Karpas-422 (cell line): ENCODE results near the gene SGCA. TPM values are rescaled to one million over a fixed set of nuclear protein-coding genes. Genes with fewer than 3 reads are reported as not detected.

Experiments used
- DNase-seq: peaks from one replicate; pipeline ENCODE4 v3.0.0-alpha.2; 2015
- H2AFZ ChIP-seq: fragments of 200-600 bp; sonication (generic); 2 replicates; pipeline ENCODE4 v1.6.1; 2014; ENCODE audit warnings: antibody characterized with exemption, low read length, mixed read lengths
- H3K27ac ChIP-seq: fragments of 200-600 bp; sonication (generic); 2 replicates; pipeline ENCODE4 v1.5.1; 2014; ENCODE audit warnings: mild to moderate bottlenecking, low read length, moderate library complexity
- H3K27me3 ChIP-seq: fragments of 200-600 bp; sonication (generic); 2 replicates; pipeline ENCODE4 v1.6.1; 2014; ENCODE audit warnings: low read length, mixed read lengths
- H3K36me3 ChIP-seq: fragments of 200-600 bp; sonication (generic); 2 replicates; pipeline ENCODE4 v1.6.1; 2014; ENCODE audit warnings: low read length, mixed read lengths; ENCODE audit not compliant: insufficient read depth
- H3K4me1 ChIP-seq: fragments of 200-600 bp; sonication (generic); 2 replicates; pipeline ENCODE4 v1.6.1; 2014; ENCODE audit warnings: mild to moderate bottlenecking, low read length, mixed read lengths
- H3K4me2 ChIP-seq: fragments of 200-600 bp; sonication (generic); 2 replicates; pipeline ENCODE4 v1.6.1; 2014; ENCODE audit warnings: low read length, low read depth, mild to moderate bottlenecking; ENCODE audit not compliant: poor library complexity, severe bottlenecking
- H3K4me3 ChIP-seq: fragments of 200-600 bp; sonication (generic); 2 replicates; pipeline ENCODE4 v1.5.1; 2014; ENCODE audit warnings: mild to moderate bottlenecking, antibody characterized with exemption, low read length, mixed read lengths
- H3K79me2 ChIP-seq: fragments of 200-600 bp; sonication (generic); 2 replicates; pipeline ENCODE4 v1.6.1; 2014; ENCODE audit warnings: mild to moderate bottlenecking, low read length, mixed read lengths
- H3K9ac ChIP-seq: fragments of 200-600 bp; sonication (generic); 2 replicates; pipeline ENCODE4 v1.6.0; 2014; ENCODE audit warnings: low read length
- H3K9me2 ChIP-seq: fragments of 200-600 bp; sonication (generic), shearing (Covaris generic); replicated peaks from 2 replicates; pipeline ENCODE4 v1.6.0; 2014; ENCODE audit warnings: mild to moderate bottlenecking, low read length, moderate library complexity; ENCODE audit not compliant: insufficient read depth
- H3K9me3 ChIP-seq: fragments of 300-700, 200-600 bp; sonication (generic); 2 replicates; pipeline ENCODE4 v1.6.1; 2014; ENCODE audit warnings: low read length, mixed read lengths
- H4K20me1 ChIP-seq: fragments of 200-600 bp; sonication (generic); 2 replicates; pipeline ENCODE4 v1.6.1; 2014; ENCODE audit warnings: mild to moderate bottlenecking, antibody characterized with exemption, low read length, low read depth; ENCODE audit not compliant: insufficient read depth
- total RNA-seq: library from RNA; depleted of rRNA; stranded (reverse); fragments of >200 nt; shearing (Covaris generic); gene quantifications from 2 replicates; pipeline ENCODE4 v1.2.3, GENCODE V29; 2014; ENCODE audit warnings: low replicate concordance

SGCA gene
- total RNA-seq, 1 experiment from 2014 or later: not detected

DNA sequence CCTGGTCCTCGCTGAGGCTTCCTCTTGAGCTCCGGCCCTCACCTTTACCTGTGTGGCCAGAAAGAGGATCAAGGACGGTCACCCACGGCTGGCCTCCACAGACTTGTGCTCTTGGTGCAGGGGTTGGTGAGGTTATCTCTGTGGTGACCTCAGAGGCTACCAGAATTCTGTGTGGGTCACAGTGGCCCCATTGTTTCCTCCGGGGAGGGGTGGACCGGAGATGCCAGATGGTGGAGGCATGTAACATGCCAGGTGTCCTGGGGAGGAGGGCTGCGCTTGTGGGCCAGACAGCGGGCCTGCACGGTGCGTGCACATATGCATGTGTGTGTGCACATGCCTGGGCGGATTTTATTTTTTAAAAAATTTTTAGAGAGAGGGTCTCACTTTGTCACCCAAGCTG lies 6.3 kb downstream of the SGCA start:
- no peaks in the 10 kb centered on the region for H3K9me2 ChIP-seq
- H3K27ac ChIP-seq: no peak overlapping the region
- H3K9ac ChIP-seq: no peak overlapping the region
- no peak for DNase-seq
- no peak overlapping the region for H3K4me2 ChIP-seq
- H2AFZ ChIP-seq: no peak overlapping the region
- H3K36me3 ChIP-seq: no peaks in the 10 kb centered on the region
- peaks cover 13% of the 10 kb centered on the region for H3K4me1 ChIP-seq
- H4K20me1 ChIP-seq: no peaks in the 10 kb centered on the region; the same call in 1 of the 2 replicates
- no peaks in the 10 kb centered on the region for H3K79me2 ChIP-seq
- H3K4me3 ChIP-seq: no peak overlapping the region
- no peaks in the 10 kb centered on the region for H3K9me3 ChIP-seq
- H3K27me3 ChIP-seq: no peaks in the 10 kb centered on the region

DNA sequence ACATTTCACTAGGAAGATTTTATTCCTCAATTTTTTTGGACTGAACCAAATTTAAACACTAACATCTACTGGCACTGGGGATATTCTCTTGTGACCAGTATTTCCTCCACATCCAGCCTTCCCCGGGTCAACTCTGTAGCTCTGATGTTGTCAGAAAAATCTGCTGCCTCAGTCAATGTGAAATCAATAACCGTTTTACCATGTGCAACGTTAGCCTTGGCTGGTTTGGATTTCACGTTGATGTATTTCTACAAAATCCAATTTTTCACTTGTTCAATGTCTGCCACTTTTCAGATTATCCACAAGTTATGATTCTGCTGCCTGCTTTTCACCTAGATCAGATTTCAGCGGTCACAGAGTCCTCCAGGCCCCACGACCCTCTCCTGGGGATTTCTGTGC lies 7.1 kb downstream of the SGCA start:
- Histone ChIP-seq H3K27ac (no peak overlapping the region), H3K9me3 (no peaks in the 10 kb centered on the region), H3K9ac (no peak overlapping the region), H3K4me2 (no peak overlapping the region), H3K9me2 (no peaks in the 10 kb centered on the region), H3K27me3 (no peaks in the 10 kb centered on the region), H2AFZ (no peak overlapping the region), H4K20me1 (no peaks in the 10 kb centered on the region; the same call in 1 of the 2 replicates), H3K4me3 (no peak overlapping the region), H3K4me1 (peaks cover 5% of the 10 kb centered on the region), H3K79me2 (no peaks in the 10 kb centered on the region), H3K36me3 (no peaks in the 10 kb centered on the region)
- no peak for DNase-seq

GRCh38 chr17:50173335-50173941 lies 7.6 kb downstream of the SGCA start:
- Histone ChIP-seq H3K79me2 (no peaks in the 10 kb centered on the region), H3K36me3 (no peaks in the 10 kb centered on the region)
- DNase-seq: no peak

DNA sequence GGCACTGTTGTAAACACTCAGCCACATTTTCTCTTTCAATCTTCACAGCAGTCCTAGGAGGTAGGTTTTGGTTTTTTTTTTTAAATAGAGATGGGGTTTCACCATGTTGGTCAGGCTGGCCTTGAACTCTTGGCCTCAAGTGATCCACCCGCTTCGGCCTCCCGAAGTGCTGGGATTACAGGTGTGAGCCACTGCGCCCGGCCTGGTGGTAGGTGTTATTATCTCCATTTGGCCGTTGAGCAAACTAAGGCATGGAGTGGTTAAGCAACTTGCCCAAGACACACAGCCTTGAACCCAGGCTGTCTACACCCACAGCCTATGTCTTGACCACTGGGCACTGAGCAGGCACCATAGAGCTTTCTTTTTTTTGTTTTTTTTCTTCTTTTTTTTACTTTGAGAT lies 8.6 kb downstream of the SGCA start:
- no peaks in the 10 kb centered on the region for H3K9me3 ChIP-seq
- no peaks in the 10 kb centered on the region for H3K27me3 ChIP-seq
- H3K4me2 ChIP-seq: no peak overlapping the region
- no peak overlapping the region for H3K4me3 ChIP-seq
- no peaks in the 10 kb centered on the region for H3K79me2 ChIP-seq
- H3K9ac ChIP-seq: no peak overlapping the region
- H3K36me3 ChIP-seq: no peaks in the 10 kb centered on the region
- H4K20me1 ChIP-seq: no peaks in the 10 kb centered on the region; the same call in 1 of the 2 replicates
- DNase-seq: no peak
- peaks cover 4% of the 10 kb centered on the region for H3K4me1 ChIP-seq
- H3K9me2 ChIP-seq: no peaks in the 10 kb centered on the region
- no peak overlapping the region for H2AFZ ChIP-seq
- no peak overlapping the region for H3K27ac ChIP-seq

More at GRCh38 chr17:50173335-50173941, 7.6 kb downstream of the SGCA start:
- no peaks in the 10 kb centered on the region for H3K27me3 ChIP-seq
- H3K9ac ChIP-seq: no peak overlapping the region
- H3K4me3 ChIP-seq: no peak overlapping the region
- H2AFZ ChIP-seq: no peak overlapping the region
- H3K27ac ChIP-seq: no peak overlapping the region
- no peaks in the 10 kb centered on the region for H3K9me3 ChIP-seq
- no peak overlapping the region for H3K4me2 ChIP-seq
- H4K20me1 ChIP-seq: no peaks in the 10 kb centered on the region; the same call in 1 of the 2 replicates
- H3K4me1 ChIP-seq: peaks cover 4% of the 10 kb centered on the region
- no peaks in the 10 kb centered on the region for H3K9me2 ChIP-seq

DNA sequence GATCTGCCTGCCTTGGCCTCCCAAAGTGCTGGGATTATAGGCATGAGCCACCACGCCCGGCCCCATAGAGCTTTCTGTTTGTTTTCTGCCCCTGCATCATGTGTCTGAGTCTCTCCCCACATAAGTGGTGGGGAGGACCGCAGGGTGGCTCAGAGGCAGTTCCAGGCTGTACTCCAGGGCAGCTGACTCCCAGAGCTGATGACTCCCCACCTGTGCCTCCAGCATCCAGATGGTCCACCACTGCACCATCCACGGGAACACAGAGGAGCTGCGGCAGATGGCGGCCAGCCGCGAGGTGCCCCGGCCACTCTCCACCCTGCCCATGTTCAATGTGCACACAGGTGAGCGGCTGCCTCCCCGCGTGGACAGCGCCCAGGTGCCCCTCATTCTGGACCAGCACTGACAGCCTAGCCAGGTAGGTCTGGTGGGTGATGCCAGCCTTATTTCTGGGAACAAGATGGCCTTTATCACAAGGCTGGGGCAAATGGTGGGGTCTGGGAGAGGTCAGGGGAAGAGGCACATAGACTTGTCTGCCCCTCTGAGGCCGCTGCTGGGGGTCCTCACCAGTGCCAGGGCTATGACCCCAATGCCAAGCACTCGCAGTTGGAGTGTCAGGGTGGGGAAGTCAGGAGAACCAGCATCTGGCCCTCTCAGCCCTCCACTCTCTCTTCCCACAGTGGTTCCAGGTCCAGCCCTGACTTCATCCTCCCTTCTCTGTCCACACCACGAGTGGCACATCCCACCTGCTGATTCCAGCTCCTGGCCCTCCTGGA lies 9.4 kb downstream of the SGCA start:
- no peak overlapping the region for H3K4me2 ChIP-seq
- no peak for DNase-seq
- no peak overlapping the region for H3K9ac ChIP-seq
- H3K27ac ChIP-seq: no peak overlapping the region
- H3K27me3 ChIP-seq: no peaks in the 10 kb centered on the region
- H3K9me3 ChIP-seq: no peaks in the 10 kb centered on the region
- H3K36me3 ChIP-seq: no peaks in the 10 kb centered on the region
- no peaks in the 10 kb centered on the region; the same call in 1 of the 2 replicates for H4K20me1 ChIP-seq
- H3K9me2 ChIP-seq: no peaks in the 10 kb centered on the region
- H3K4me3 ChIP-seq: no peak overlapping the region
- H3K4me1 ChIP-seq: peaks cover 4% of the 10 kb centered on the region
- no peak overlapping the region for H2AFZ ChIP-seq
- H3K79me2 ChIP-seq: no peaks in the 10 kb centered on the region

DNA sequence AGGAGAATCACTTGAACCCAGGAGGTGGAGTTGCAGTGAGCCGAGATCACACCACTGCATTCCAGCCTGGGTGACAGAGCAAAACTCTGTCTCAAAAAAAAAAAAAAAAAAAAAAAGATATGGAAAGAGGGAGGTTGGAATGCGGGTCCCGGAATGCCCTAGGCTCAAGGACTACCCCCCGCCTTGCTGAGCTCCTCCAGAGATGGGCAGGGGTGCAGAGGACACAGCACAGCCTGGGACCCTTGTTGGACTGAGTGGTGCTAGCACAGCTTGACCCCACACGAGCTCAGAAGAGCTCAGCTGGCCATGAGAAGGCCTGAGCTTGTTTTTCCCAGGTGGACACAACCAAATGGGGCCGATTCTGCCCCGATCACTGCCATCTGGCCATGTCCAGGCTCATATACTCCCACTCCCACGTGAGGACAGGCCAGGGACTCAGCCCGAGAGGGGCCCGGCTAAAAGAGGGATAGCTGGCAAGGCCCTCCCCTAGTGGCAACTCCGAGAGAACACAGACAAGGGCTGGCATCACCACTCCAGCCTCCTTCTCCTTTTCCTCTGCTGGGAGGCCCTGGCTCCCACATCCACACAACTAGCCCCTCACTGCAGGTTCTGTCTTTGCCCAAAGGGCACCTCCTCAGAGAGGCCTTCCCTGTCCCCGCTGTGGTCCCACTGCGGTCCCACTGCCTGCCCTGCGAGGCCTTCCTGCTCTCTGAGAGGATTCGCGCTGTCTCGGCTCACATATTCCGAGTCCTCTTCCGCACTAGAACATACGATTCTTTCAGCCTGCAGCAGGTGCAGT lies 11.0 kb downstream of the SGCA start:
- H3K4me2 ChIP-seq: no peak overlapping the region
- H4K20me1 ChIP-seq: no peaks in the 10 kb centered on the region
- no peak for DNase-seq
- H3K79me2 ChIP-seq: no peaks in the 10 kb centered on the region
- H3K9me2 ChIP-seq: no peaks in the 10 kb centered on the region
- H3K36me3 ChIP-seq: no peaks in the 10 kb centered on the region
- no peak overlapping the region for H2AFZ ChIP-seq
- H3K27me3 ChIP-seq: no peaks in the 10 kb centered on the region
- H3K9ac ChIP-seq: no peak overlapping the region
- H3K4me1 ChIP-seq: peaks cover 4% of the 10 kb centered on the region
- no peak overlapping the region for H3K27ac ChIP-seq
- no peaks in the 10 kb centered on the region for H3K9me3 ChIP-seq
- no peak overlapping the region for H3K4me3 ChIP-seq

GRCh38 chr17:50177476-50177875 lies 11.7 kb downstream of the SGCA start:
- Histone ChIP-seq H4K20me1 (no peaks in the 10 kb centered on the region), H2AFZ (no peak overlapping the region), H3K9me3 (no peaks in the 10 kb centered on the region), H3K27me3 (no peaks in the 10 kb centered on the region), H3K9me2 (no peaks in the 10 kb centered on the region), H3K27ac (no peak overlapping the region), H3K4me3 (no peak overlapping the region), H3K4me2 (no peak overlapping the region), H3K36me3 (no peaks in the 10 kb centered on the region), H3K79me2 (no peaks in the 10 kb centered on the region), H3K4me1 (peaks cover 4% of the 10 kb centered on the region), H3K9ac (no peak overlapping the region)
- DNase-seq: no peak
